Left lung (tissue), 10 donors: Measurements from ENCODE around the gene AKT1. TPM values are rescaled to one million over a fixed set of nuclear protein-coding genes. Genes with fewer than 3 reads are reported as not detected.
A peak's percentile ranks its signal among the peaks of the same experiment; 100 is the strongest.

Experiments
- ATAC-seq: fragments of 200-7000 bp; cut with Tn5 transposase; one replicate; pipeline ENCODE4 v1.9.1; 2020; ENCODE audit warnings: moderate library complexity
- DNase-seq, 4 donors: peaks; one replicate each; pipeline ENCODE4 v3.0.0-alpha.2; 2013 to 2020
- H3K27ac ChIP-seq, 2 donors: fragments of 200-600 bp; sonication (generic) in 1 of 2; one replicate each; pipeline versions ENCODE4 v1.5.0 to v1.8.0; 2020 to 2021
- H3K27me3 ChIP-seq, 2 donors: fragments of 200-600 bp; sonication (generic) in 1 of 2; one replicate each; pipeline versions ENCODE4 v1.5.0 to v1.8.0; 2020 to 2021
- H3K36me3 ChIP-seq, 2 donors: fragments of 200-600 bp; sonication (generic) in 1 of 2; one replicate each; pipeline versions ENCODE4 v1.5.0 to v1.8.0; 2020 to 2021
- H3K4me1 ChIP-seq, 2 donors: fragments of 200-600 bp; one replicate each; pipeline ENCODE4 v1.8.0; 2021
- H3K4me3 ChIP-seq, 2 donors: fragments of 200-600 bp; sonication (generic) in 1 of 2; one replicate each; pipeline versions ENCODE4 v1.5.0 to v1.8.0; 2020 to 2021; ENCODE audit warnings: mild to moderate bottlenecking in 1 of 2
- H3K9me3 ChIP-seq, 2 donors: fragments of 200-600 bp; sonication (generic) in 1 of 2; one replicate each; pipeline versions ENCODE4 v1.5.0 to v1.8.0; 2020 to 2021
- intact Hi-C, 2 donors: fragments of 100-400 bp; cut with DNase I; formaldehyde crosslinking; loops; one replicate each; pipeline versions ENCODE4 v1.11.2 to v1.14.2; 2022
- polyA plus RNA-seq, 6 donors: library from polyadenylated mRNA; unstranded; fragments of 120-200 nt; gene quantifications; one replicate each; pipeline ENCODE4 v1.2.1, GENCODE V29; 2013; ENCODE audit not compliant: insufficient read length in 6 of 6
- total RNA-seq, 2 donors: library from RNA; stranded (reverse); fragmentation: NEBNext Ultra II Directional; extraction: Animal tissue kit (Norgen Biotek cat#: 25700); gene quantifications; one replicate each; pipeline ENCODE4 v1.2.1, GENCODE V29; 2021
- TF ChIP-seq, protein P1 (sequence below), 2 donors: fragments of 200-600 bp; sonication (generic) in 1 of 2; IDR thresholded peaks; one replicate each; pipeline versions ENCODE4 v1.5.0 to v1.8.0; 2021; ENCODE audit warnings: antibody characterized with exemption in 2 of 2
- donor health status: DM: no; HTN: yes; CAD: no.
- donor health status: DM: no; HTN: no; CAD: no.

AKT1 gene
- total and polyA plus RNA-seq, 8 donors = 144 to 214 (median 173) TPM

DNA sequence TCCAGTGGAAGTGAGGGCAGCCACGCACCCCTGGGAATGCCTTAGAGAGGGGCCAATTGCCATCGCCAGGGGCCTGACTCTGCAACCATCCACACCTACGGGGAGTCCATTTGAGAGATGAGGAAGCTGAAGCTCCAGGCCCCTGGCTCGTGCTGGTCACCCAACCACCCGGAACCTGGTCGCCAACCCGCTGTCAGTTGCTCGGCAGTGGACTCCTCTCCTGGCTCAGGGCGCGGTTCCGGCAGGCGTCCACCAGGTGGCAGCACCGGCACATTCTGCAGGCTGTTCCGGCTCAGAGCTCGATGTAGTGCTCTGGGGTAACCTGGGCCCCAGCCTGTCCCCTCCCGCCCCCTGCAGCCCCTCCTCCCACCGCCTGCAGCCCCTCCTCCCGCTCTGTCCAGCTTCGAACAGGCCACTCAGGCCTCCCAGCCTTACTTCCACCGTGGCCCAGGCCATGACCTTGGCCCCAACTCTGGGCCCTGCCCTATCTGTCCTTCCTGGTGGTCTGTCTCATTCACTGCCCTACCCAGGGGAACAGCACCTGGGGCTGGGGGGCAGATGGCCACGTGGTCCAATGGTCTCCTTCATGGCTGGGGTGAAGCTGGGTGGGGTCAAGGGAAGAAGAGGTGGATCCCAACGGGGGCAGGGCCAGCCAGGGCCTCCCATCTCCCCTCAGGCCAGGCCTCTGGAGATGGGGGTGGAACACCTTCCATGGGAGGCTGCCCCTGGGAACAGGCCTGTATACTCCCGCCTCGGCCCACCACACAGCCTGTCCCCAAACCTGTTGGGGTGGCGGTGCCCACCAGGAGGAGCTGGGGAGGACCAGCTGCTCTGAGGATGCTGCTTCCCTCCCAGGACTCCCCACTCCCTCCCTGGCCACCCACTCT lies 26.9 kb downstream of the AKT1 start:
- TF ChIP-seq, protein P1, sequence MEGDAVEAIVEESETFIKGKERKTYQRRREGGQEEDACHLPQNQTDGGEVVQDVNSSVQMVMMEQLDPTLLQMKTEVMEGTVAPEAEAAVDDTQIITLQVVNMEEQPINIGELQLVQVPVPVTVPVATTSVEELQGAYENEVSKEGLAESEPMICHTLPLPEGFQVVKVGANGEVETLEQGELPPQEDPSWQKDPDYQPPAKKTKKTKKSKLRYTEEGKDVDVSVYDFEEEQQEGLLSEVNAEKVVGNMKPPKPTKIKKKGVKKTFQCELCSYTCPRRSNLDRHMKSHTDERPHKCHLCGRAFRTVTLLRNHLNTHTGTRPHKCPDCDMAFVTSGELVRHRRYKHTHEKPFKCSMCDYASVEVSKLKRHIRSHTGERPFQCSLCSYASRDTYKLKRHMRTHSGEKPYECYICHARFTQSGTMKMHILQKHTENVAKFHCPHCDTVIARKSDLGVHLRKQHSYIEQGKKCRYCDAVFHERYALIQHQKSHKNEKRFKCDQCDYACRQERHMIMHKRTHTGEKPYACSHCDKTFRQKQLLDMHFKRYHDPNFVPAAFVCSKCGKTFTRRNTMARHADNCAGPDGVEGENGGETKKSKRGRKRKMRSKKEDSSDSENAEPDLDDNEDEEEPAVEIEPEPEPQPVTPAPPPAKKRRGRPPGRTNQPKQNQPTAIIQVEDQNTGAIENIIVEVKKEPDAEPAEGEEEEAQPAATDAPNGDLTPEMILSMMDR (IDR thresholded peaks at IDR 0.05) = peak; percentile 93 to 99
- intact Hi-C loops = no loop called here

DNA sequence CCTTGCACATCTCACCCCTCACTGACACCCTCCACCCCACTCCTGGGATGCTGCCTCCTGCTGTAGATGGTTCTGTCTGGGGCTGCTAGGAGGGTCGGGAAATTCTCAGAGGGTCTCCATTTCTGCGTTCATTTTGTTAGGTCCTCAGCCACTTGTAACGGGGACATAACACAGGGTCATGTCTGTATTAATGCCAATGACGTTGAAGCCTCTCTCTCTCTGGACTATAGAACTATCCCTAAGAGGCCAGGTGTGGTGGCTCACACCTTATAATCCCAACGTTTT lies 28.0 kb downstream of the AKT1 start:
- no peak overlapping the region for H3K4me3 ChIP-seq
- no peak for ATAC-seq
- H3K4me1 ChIP-seq = peaks cover 9 to 10% of the 10 kb centered on the region in 2 donors
- no peak for DNase-seq
- intact Hi-C loops = loop anchor here in 1 of 2 donors (2.0 kb wide), 1 partner anchor 59 kb away; no protein-coding TSS in a partner anchor
- no peaks in the 10 kb centered on the region for H3K27me3 ChIP-seq
- peaks cover 0 to 41% of the 10 kb centered on the region in 2 donors for H3K36me3 ChIP-seq
- peak overlapping the region; percentile 5 to 6 for H3K27ac ChIP-seq
- TF ChIP-seq, protein P1 (IDR thresholded peaks at IDR 0.05) = no peak
- peaks cover 0 to 5% of the 10 kb centered on the region in 2 donors for H3K9me3 ChIP-seq

More for the DNA sequence above, 26.9 kb downstream of the AKT1 start:
- Histone ChIP-seq H3K9me3 (peaks cover 0 to 5% of the 10 kb centered on the region in 2 donors), H3K27ac (no peak overlapping the region), H3K27me3 (no peaks in the 10 kb centered on the region), H3K4me3 (no peak overlapping the region), H3K4me1 (peaks cover 9 to 10% of the 10 kb centered on the region in 2 donors), H3K36me3 (peaks cover 0 to 45% of the 10 kb centered on the region in 2 donors)
- ATAC-seq (peak; percentile 94), DNase-seq (peak; percentile 78 to 98 (median 90))

DNA sequence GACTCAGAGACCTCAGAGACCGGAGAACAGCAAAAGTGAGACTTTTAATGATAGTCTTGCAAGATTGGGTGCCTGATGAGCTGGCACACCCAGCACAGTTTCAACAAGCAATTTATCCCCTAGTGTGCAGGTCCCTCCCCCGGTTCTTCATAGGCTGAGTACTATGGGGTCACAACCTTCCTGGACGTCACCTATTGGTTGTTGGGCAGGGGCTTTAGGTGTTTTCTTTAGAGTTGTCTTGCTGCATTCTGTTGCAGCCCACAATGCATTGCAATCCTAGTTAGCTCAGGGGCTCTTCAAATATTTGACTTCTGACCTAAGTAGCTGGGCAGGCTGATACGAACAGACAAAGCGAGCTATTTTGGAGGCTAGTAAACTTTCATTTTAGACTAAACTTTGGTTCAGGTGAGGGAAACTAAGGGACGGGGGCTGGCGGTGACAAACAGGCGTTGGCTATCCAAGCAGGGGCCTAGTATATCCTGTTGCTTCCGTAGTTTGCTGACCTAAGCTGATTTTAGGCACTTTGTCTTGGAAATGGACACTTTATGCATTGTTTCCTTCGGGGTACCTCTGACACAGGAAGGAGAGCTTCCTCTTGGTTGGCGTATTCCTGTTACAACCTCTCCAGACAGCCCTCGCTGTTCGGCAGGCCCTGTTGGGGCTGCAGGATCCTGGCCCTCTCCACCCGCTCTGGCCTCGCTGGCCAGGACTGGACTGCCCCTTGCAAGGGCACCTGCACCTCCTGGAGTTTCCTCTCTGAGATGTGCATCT lies 28.5 kb downstream of the AKT1 start:
- intact Hi-C loops = loop anchor here in 1 of 2 donors (2.0 kb wide), 1 partner anchor 60 kb away; no protein-coding TSS in a partner anchor
- Histone ChIP-seq H3K4me1 (peaks cover 9 to 10% of the 10 kb centered on the region in 2 donors), H3K9me3 (peaks cover 0 to 5% of the 10 kb centered on the region in 2 donors), H3K27me3 (no peaks in the 10 kb centered on the region), H3K27ac (peak overlapping the region; percentile 5 to 6), H3K36me3 (peaks cover 0 to 37% of the 10 kb centered on the region in 2 donors), H3K4me3 (no peak overlapping the region)
- ATAC-seq (no peak), DNase-seq (peak in 1 of 4 donors; percentile 75)
- TF ChIP-seq, protein P1 (IDR thresholded peaks at IDR 0.05) = no peak

DNA sequence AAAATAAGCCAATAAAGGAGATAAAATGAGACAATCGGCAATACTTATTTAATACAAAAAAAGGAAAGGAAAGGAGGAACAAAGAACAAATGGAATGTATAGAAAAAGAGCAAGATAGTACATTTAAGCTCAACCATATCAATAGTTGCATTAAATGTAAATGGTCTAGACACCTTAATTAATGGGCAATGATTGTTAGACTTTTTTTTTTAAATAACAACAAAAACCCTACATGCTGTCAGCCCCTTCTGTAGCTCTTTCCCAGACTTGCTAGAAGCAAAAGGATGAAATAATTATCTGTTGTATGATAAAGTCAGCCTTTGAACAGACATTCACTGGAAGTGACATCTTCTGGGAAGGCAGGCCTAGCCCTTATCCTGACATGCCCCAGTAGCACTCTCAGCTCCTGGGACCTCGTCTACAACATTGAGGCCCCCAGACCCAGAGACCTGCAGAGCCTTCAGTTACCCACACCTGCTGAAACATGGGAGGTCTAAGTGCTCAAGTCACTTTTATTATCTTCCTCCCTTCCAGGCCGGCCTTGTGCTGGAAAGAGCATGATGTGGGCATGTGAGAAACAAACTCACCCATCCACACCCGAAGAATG lies 29.2 kb downstream of the AKT1 start:
- no peak overlapping the region for H3K4me3 ChIP-seq
- H3K9me3 ChIP-seq = peaks cover 0 to 4% of the 10 kb centered on the region in 2 donors
- no peak for ATAC-seq
- intact Hi-C loops = loop anchor here in 1 of 2 donors (2.0 kb wide), 1 partner anchor 60 kb away; no protein-coding TSS in a partner anchor
- H3K27me3 ChIP-seq = no peaks in the 10 kb centered on the region
- peaks cover 0 to 30% of the 10 kb centered on the region in 2 donors for H3K36me3 ChIP-seq
- peak overlapping the region in 1 of 2 donors; percentile 6 for H3K27ac ChIP-seq
- peak in 1 of 4 donors; percentile 23 for DNase-seq
- peaks cover 9 to 10% of the 10 kb centered on the region in 2 donors for H3K4me1 ChIP-seq
- TF ChIP-seq, protein P1 (IDR thresholded peaks at IDR 0.05) = no peak
